Hematopoietic multipotent progenitor cell treated with erythropoietin and hydrocortisone succinate and interleukin-3 and kit ligand, for 6 days (in vitro differentiated cells): ENCODE results near the gene NLGN4X.

ENCODE experiments used
- DNase-seq: peaks from one replicate; pipeline ENCODE4 v3.0.0-alpha.2; 2015

NLGN4X gene

DNA sequence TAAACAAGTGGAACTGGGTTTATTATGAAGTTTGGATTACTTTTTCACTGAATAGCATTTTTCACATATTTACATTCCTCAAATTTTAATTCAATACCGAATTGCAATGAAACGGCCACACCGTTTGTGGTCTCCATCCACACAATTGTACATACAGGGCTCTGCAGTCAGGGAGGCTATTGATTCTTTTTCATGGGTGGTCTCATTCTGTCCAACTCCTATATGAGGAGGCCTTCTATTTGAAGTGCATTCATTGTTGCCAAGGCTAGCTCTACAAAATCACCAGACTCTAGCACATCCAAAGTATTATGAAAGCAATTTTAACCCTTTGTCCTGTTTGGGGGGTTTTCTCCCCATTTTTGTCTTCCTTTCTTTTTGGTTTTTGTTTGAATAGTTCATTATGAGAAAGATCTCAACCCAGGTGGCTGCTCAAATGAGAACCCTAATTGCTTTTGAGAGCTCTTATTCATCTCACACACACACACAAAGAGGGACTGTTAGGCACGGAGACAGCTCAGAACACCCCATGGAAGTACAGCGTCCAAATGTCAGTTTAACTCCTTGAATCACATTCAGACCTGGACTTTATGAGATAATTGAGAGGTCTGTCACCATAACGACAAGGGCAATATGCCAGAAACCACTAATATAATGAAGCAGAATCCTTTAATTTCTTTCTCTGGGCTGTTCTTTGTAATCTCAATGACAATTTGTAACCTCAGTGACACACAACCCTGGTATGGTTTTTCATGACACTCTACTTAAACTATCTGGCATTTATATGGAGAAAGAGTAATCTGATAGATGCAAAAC is 79.4 kb downstream of the NLGN4X start:
- DNase-seq: no peak

DNA sequence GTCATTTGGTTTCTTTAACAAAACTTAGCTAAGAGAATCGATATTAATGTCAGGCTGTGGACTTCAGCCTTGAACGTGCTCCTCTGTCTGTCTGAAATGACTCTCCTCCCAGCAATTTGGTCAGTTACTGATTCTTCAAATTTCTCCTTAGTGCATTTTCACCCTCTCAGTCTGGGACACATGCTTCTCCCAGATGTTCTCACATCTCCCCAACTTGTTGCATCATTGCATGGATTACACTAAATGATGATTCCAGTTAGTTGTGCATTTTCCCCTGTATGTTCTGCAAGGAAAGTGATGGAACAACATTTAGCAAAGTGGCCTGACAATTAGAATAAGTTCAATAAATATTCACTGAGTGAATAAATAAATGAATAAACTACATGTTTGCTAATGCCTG is 94.4 kb downstream of the NLGN4X start:
- no peak for DNase-seq

DNA sequence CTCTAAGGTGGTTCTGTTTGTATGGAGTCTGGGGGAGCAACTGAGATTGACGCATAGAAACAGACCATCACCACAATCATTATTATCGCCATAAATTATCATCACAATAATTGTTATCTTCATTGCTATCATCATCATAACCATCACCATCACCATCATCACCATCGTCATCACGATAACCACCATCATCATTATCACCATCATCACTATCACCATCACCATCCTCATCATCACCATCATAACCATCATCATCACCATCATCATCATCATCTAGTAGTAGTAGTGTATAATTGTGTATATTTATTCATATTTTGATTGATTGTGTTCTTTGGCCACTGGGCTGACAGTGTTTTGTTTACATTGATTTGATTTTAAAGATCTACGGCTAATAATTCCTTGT is 95.7 kb downstream of the NLGN4X start:
- no peak for DNase-seq

DNA sequence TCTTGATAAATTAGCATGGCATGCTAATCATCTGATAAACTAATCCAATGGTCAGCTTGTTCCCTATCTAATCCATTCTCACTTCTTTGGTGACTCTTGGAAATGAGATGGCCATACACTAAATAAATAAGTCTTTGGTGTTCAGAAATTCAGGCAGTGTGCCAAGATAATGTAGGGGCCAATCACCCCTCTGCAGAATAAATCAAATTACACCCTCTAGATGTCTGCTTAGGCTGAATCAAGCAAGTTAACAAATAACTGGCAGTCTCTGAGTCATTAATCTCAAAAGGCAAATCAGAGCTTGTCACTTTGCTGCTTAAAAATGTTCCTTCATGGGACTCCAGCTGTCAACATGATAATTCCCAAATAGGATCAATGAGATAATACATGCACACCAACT is 97.4 kb downstream of the NLGN4X start:
- no peak for DNase-seq

- DNase-seq: no peak
Observed at GRCh38 chrX:6129195-6129594, 99.5 kb downstream of the NLGN4X start.

- no peak for DNase-seq
Observed at GRCh38 chrX:6120329-6120728, 108.3 kb downstream of the NLGN4X start.

- no peak for DNase-seq
Observed at GRCh38 chrX:6095469-6095868, 133.2 kb downstream of the NLGN4X start.

DNA sequence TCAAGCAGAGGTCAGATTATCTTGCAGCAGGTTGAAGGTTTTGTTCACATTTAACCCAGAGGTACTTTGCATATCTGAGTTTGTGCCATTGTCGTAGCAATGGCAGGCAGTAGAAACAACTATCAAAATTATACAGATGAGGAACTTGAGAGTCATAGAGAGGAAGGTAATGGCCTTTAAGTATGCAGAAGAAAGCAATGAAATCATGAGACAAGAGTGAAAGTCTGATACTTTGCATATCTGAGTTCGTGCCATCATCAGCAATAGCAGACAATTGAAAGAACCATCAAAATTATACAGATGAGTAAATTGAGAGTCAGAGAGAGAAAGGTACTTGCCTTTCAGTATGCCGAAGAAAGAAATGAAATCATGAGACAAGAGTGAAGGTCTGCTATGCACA is 154.1 kb downstream of the NLGN4X start:
- DNase-seq: no peak

DNA sequence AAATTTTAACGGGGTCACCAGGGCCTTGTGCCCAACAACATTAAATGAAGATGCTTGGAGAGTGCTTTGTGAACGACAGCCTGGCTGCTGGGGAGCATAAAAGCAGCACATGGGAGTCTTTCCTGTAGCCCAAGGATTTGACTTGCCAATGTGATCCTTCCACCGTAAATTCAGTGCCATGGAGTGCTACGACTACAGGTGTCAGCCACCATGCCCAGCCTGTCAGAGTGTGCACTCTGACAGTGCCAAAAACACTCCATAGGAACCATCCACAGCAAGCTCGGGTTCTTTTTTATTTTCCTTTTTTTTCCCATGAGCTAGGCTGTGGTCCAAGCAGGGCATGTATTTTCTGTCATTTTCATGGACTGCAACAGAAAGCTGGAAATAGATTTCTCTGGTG is 156.9 kb downstream of the NLGN4X start:
- DNase-seq: no peak

DNA sequence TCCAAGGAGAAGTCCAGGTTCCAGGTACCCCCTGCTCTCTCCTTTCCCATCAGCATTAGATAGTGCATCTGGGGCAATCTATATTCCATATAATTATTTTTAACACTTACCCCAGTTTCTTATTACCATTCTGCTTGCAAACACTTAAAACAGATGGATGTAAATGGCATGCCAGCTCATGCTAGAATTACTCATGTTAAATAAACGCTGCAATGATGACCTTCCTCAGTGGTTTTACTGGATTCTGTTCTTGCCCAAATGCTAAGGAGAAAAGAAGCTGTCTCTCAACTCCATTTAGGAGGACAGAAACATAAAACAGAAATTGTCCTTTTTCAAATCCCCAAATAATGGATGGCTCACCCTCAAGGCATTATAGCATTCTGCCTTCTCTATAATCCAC is 161.1 kb downstream of the NLGN4X start:
- DNase-seq: no peak

GRCh38 chrX:6053141-6053540 is 175.5 kb downstream of the NLGN4X start:
- DNase-seq: no peak

DNA sequence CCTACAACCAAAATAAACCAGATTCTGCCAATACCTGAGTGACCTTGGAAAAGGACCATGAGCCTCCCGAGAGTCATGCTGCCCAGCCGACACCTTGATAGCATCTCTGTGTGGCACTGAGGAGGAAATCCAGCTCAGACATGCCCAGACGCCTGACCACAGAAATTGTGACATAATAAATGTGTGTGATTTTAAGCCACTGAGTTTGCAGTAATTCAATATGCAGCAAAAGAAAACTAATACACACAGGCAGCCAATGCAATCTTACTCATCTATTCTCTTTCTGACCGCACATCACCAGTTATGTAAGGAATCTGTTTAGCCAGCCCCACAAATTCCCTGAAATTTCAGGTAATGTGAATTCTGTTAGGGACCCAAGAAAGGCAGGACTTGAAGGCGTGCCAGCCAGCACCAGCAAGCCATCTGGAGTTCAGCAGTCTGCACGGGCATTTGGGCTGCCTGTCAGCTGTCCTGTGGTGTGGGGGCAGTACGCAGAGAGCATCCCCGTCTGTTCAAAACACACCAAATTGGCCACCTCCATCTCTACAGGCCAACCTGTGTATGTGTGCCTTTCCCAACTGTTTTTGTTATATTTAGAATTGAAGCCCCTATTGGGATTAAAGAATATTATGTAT is 176.4 kb downstream of the NLGN4X start:
- no peak for DNase-seq

DNA sequence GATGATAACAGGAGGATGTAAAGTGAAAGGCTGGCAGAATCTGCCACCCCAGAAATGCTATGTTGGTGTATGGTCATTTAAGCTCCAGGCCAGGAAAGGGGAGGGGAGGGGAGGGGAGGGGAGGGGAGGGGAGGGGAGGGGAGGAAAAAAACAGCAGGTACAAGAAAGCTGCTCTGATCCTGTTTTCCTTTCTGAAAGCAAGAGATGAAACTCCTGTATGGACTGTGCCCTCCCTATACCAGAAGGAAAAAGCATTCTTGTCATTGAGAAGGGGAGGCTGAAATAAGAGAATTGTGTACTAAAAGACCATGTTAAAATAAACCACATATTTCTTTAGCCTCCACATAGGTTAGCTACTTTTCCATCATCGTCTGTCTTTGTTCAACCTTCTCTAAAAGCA is 179.5 kb downstream of the NLGN4X start:
- no peak for DNase-seq

GRCh38 chrX:6041630-6042029 is 187.0 kb downstream of the NLGN4X start:
- DNase-seq: no peak

DNA sequence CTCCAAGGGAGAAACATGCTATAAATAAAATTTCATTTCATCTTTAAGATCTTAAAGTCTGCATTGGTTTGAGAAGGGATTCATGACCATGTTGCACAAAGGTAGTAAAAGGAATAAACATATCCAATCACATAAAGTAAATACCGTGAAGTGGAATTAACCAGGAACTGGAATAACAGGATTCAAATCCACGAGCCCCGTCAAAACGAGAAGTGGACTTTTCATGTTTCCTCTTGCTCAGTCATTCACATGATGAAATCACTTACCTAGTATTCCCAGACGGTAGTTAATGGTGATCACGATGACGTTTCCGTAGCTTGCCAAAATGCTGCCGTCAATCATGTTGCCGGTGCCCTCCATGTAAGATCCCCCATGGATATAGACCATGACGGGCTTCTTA is 199.7 kb downstream of the NLGN4X start:
- no peak for DNase-seq

DNA sequence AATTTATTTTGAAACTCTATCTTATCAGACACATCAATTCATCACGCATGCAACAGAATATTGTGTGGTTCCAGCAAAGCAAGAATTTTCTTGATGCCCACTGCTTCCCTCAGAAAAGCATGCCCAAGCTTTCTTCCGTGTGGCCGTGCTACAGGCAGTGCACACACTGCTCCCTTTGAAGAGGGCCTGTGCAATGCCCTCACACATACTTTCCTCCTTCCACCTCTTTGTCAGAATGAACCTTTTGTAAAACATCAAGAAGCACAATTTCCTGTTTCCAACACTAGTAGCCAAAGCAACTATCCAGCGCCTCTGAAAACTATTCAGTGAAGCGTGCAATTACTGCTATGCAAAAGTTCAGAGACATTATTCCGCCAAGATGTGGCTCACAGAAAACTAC is 201.7 kb downstream of the NLGN4X start:
- no peak for DNase-seq

- DNase-seq: no peak
Observed at GRCh38 chrX:6026429-6026828, 202.2 kb downstream of the NLGN4X start.

- no peak for DNase-seq
Observed at GRCh38 chrX:6024204-6024603, 204.5 kb downstream of the NLGN4X start.

- DNase-seq: peak; percentile 22
Observed at GRCh38 chrX:6021316-6022091, 207.2 kb downstream of the NLGN4X start.

GRCh38 chrX:6019076-6019475 is 209.6 kb downstream of the NLGN4X start:
- DNase-seq: no peak

- DNase-seq: no peak
Observed at GRCh38 chrX:6015423-6015822, 213.2 kb downstream of the NLGN4X start.

- no peak for DNase-seq
Observed at GRCh38 chrX:6012357-6012756, 216.3 kb downstream of the NLGN4X start.

DNA sequence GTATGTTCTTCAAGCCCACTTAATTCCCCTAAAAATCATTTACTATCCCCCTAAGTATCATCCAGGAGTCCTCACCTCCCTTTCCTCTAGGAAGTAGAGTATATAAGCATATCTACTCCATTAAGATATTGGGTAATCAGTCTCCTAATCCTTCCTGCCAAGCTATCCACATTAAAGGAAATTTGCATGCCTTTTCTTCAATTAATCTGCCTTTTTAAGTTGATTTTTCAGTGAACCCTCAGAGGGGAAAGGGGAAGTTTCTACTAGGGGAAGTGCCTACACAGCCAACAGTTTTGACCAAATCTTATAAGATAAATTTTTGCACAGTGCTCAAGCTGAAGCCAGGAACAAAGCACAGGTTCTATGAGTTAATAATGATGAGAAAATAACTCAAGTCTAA is 222.8 kb downstream of the NLGN4X start:
- no peak for DNase-seq

DNA sequence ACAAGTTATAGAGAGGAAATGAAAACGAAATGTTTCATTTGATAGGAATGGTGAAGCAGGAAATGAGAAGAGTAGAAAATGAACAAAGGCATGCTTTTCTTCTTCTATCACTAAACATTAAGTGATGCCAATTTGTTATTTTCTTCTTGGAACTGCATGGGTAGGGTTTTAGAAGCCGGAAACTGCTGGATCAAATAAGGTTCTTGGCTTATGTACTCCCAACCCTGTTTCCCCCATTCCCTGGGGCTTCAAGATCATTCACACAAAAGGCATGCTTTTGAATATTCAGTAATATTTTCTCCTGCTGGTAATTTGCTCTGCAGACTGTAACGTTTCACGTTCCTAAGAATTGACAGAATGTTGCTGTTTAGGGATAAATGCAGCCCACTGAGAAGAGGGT is 224.1 kb downstream of the NLGN4X start:
- DNase-seq: no peak
